GM18508 (cell line): ENCODE results near the gene DPP7.
"Not testable (repeated sequence)": the region's sequence is repeated elsewhere in the genome, so short reads cannot be mapped to it uniquely, and the experiment has no call there.

Source experiments
- ATAC-seq: cut with Tn5 transposase; IDR thresholded peaks from one replicate; pipeline ENCODE4 v1.9.1; 2021; ENCODE audit warnings: moderate number of reproducible peaks; ENCODE audit not compliant: insufficient read depth, unreplicated experiment

DPP7 gene

DNA sequence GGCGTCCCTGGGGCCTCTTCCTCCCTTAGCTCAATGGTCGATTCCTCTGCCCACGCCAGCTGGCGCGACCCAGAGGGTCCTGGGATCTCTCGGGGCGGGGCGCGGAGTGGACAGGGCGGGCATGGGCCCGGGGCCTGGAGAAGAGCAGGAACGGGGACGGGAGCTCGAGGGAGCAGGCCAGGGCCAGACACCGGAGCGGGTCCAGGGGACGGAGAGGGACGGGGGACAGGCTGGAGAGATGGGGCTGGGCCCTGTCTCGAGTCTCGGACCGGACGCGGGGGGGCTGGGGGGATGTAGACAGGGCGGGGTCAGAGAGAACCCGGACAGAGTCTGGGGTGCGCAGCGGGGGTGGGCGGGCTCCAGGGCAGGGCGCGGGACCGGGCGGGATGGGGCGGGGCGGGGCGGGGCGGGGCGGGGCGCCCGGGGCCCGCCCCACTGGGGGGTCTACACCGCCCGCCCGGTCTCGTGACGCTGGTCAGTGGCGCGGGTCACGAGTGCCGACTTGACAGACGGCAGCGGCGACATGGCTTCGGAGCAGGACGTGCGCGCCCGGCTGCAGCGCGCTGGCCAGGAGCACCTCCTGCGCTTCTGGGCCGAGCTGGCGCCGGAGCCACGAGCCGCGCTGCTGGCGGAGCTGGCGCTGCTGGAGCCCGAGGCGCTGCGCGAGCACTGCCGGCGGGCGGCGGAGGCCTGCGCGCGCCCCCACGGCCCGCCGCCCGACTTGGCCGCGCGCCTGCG is 37.4 kb downstream of the DPP7 start, which contains the start of gene UAP1L1:
UAP1L1 (plus strand) TSS at position 508 of the 738 bp plus-strand sequence; CDS start at position 524, 16 bp downstream.
- no peak for ATAC-seq

DNA sequence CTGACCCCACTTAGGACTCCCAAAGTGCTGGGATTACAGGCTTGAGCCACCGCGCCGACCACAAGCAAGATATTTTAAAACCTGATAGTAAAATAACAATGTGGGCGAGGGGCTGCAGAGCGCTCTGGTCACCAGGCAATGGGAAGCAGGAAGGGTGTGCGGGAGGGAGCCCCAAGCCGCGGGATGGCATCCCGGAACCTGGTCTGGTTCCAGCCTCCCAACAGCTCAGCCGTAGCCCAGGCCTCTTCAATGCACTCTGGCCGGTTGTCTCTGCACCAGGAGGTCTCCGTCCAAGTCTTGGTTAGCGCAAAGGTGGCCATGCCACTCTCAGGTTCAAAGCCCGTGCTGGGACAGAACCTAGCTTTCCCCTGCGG is 37.9 kb downstream of the DPP7 start:
- no peak for ATAC-seq

DNA sequence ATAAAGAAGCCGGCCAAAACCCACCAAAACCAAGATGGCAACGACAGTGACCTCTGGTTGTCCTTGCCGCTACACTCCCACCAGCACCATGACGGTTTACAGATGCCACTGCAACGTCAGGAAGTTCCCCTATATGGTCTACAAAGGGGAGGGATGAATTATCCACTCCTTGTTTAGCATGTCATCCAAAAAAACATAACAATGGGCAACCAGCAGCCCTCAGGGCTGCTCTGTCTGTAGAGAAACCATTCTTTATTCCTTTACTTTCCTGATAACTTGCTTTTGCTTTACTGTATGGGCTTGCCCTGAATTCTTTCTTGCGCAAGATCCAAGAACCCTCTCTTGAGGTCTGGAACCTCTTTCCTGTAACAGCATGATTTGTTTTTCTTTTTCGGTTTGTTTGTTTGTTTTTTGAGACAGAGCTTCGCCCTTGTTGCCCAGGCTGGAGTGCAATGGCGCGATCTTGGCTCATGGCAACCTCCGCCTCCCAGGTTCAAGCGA is 39.2 kb downstream of the DPP7 start:
- ATAC-seq = no peak

DNA sequence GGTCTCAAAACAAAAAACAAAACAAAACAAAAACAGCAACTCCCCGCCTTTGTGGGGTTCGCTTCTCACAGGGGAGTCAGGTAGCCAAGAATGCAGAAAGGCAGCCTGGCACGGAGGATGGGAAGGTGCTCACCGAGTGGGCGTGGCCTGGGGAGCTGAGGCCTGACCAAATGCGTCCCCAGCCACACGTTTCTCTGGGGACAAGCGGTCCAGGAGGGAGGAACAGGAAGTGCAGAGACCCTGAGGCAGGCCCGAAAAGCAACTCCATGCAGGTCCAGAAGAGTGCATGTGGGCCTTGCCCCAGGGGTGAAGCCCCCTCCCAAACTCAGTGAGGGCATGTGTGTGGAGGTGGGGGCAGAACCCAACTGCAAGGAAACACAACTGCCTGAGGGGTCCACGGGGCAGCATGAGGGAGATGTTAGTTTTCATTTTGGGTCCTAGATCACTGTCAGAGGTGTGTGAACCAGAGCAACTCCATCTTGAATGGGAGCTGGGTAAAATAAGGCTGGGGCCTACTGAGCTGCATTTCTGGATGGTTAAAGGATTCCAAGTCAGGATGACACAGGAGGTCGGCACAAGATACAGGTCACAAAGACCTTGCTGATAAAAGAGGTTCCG is 39.8 kb downstream of the DPP7 start:
- no peak for ATAC-seq

DNA sequence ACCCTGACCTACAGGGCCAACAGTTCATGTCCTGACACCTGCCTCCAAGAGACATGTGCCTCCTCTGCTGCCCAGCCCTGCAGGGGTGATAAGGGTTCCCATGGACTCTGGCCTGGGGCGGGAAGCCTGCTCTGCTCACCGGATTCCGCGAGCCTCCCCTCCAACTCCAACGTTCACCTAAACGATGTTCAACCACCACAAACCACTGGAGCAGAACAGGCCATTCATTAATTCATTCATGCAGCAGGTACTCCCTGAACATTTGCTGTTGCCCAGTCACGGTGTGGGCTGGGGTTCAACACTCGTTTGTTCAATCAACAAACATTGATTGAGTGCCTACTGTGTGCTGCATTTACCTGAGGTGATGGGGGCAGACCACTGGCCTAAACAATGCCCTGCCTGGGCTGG is 40.5 kb downstream of the DPP7 start:
- no peak for ATAC-seq

DNA sequence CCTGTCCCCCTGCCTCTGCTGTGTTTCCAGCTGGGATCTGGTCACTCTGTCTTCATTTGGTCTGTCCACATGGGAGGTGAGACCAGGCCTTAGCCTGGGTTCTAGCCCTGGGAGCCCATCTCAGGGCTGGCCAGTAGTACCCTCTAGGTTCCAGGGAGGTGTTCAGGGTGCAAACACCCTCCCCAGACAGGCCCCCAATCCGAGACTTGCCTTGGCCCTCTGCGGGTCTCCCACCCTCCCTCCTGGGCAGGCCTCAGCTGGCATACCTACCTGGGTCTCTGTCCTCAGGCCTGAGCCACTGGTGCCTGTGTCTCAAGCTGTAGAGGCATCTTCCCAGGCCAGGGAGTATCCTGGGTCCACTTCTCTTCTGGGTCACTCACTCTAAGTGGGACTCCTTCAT is 43.3 kb downstream of the DPP7 start:
- ATAC-seq = no peak

DNA sequence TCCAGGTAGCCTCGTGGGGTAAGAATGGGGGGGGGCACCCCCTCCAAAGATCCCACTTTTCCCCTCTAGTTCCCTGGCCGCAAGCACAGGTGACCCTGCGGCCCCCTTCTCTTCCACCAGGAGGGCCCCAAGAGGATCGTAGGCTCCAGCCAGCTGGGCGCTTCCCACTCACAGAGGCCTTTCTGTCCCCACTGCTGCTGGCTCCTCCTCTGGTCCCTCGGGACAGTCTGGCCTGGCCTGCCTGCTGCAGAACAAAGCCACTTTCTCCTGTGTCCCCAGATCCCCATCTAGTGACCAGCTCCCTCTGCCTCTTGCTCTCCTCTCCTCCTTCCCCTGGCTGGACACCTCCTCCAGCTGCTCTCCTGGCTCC is 43.6 kb downstream of the DPP7 start:
- ATAC-seq = no peak

DNA sequence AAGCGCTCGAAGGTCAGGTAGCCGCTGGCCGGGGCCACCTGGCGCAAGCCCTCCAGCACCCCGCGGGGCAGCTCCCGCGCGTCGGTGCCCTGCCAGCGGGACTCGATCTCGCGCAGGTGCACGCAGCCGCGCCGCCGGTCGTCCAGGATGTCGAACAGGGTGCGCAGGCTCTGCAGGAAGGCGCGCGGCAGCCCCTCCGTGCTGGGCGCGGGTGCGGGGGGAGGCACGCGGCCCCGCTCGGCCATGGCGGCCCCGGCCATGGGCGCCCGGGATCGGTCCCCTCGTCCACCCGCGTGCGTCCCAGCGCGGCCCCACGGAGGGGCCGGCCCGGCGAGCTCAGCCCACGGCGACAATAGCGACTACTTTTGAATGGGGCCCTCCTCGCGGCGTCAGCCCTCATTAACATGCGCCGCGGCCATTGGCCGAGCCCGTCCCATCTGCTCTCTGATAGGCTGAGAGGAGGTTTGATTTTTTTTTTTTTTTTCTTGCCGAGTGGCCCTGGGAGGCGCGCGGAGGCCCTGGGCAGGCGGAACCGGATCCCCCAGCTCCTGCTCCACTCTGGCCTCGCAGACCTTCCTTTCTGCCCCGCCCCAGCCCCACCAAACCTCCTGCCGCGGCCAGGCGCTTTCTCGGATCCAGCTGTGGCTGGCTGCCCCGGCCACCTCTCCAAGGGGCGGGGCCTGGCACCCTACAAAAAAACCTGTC is 44.2 kb downstream of the DPP7 start, which contains the start of gene SAPCD2:
SAPCD2 (minus strand) TSS at position 357 of the 705 bp plus-strand sequence; CDS start at position 260, 97 bp downstream.
- no peak for ATAC-seq

DNA sequence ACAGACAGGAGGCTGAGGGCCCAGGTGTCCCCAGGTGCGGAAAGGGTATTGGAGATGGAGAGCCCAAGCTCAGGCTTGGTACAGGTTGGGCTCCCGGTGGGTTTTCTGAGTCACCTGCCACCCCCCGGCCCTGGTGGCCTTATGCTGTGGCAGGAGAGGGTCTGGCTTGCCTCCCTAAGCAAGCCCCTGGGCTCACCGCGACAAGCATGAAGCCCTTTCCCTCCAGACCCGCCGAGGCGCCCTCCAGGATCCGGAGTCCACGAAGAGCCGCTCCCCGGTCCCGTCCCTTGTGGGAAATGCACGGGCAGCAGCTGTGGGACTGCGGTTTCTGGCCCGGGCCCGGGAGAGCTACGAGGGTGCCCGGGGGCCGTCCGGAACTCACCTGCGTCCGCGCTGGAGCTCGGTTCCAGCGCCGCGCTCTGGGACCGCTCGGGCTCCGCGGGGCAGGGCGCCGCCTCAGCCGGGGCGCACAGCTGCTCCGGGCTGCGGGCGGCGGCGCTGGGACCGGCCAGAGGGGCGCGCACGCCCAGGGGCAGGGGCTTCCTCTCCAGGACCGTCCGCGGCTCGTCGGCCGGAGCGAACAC is 44.9 kb downstream of the DPP7 start:
- ATAC-seq = no peak

DNA sequence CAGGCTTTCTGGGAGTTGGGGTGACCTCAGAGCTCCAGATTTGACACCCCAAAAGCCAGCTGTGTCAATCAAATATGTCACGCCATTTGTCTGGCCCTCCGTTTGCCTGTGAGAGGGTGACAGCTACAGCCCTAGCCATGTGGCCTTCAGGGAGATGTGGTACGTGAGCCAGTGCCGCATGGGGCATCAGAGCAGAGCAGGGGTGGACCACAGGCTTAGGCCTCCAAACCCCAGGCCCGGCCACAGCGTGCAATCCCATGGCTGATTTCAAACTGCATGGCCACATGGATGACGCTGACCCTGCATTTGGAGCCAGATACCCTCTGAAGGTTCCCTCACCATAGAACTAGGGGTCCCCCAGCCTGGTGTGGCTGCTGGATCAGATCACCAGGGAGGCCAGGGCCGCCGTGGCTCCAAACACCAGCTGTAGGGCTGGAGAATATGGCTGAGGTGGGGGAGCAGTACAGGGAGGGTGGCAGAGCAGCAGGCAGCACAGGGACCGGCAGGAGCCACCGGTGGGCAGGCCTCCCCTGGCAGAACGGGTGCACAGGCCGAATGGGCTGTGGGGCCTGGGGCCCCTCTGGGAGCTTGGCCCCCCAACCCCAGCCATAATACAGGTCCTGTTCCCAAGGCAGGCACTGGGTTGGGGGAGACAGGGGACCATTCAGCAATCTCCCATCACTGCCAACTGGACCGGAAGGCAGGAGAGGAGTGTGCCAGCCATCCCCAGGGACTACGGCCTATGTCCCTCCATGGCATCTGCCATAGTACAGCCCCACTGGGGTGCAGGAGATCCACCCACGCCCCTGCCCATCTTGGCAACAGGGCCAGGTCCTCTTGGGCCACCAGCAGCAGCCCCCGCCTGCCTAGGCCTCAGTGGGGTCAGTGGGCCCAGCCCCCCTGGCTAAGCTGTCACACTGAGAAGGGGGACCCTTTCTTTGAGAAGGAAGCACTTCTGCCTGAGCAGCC is 45.7 kb downstream of the DPP7 start:
- ATAC-seq = no peak

DNA sequence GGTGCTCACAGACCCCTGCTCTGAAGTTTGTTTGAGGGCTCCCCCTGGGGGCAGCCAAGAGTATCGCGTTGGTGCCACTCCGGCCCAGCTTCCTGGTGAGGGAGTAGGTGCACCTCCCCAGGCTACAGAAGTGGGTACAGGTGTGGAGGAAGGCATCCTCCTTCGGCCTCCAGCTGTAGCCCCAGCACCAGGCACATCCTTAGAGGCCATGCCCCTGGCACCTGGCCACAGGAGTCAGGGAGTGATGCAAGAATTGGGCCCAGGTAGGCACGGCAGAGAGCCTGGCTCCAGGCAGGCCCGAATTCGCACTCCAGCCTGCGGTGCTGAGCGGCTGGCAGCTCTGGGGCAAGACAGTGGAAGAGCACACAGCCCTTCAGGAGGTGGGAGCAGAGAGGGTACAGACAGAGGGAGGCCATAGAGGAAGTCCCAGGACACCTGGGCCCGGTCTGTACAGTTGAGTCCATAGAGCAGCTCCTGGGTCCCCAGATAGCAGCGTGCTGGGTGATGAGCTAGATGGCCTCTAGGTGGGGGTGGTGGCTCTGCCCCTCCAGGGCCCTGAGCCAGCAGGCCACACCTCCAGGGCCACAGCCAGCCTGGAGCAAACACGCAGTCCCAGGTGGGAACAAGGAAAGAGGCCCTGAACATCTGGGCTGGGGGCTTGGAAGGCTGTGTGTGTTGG is 46.5 kb downstream of the DPP7 start:
- ATAC-seq = no peak

DNA sequence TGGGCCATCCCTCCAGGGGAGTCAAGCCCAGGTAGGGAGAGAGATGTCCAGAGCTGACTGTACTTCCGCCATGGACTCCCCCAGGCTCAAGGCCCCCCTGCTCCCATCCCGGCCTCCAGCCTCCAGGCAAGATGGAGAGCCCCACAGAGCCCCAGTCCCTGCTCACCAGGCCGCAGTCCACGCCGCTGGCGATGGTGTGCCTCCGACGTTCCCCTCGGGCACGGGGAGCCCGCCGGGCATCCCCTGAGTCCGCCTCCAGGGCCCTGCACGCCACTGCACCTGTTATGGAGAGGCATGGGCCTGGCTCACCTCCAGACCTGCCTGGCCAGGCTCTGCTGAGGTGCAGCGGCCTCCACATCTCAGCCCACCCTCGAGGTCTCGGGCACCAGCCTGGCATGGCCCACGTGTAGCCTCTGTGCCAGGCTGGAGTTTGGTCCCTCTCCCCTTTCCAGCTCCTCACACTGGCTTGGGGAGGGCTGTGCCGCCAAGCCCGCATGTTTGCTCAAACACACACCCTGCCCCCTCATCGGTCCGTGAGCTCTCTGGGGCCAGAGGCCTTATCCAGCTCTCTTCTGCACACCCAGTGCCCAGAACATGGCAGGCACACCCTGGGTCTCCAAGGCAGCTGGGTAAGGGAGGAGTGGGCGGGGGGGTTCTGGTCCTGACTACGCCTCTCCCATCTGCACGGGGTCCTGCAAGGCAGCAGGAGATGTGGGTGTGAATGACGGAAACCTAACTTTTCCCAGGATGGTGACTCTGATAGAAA is 48.3 kb downstream of the DPP7 start:
- ATAC-seq = no peak

DNA sequence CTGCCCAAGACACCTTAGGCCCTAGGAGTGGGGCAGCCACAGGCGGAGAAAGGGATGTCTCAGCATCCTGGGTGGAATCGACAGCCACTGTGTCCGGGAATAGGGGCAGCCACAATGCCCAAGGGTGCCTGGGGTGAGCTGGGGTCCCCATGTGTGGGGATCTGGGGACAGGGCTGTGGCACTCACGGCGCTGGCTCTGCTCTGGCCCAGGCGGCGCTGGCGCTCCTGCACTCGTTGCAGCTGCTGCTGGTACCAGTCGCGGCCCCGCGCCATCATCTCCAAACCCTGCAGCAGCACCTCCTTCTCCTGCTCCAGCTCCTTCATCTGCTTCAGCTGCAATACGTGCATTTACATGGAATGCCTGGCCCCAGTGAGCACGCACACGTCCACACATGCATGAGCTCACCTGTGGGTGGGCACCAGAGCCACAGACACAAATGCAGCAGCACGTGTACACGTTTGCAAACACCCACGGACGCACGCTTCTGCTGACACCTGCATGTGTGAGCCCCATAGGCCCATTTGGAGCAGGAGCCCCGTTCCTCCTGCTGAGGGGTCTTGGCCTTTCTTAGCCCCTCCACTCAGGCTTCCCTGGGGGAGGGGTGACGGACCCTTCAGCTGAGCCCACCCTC is 49.1 kb downstream of the DPP7 start:
- ATAC-seq = no peak

DNA sequence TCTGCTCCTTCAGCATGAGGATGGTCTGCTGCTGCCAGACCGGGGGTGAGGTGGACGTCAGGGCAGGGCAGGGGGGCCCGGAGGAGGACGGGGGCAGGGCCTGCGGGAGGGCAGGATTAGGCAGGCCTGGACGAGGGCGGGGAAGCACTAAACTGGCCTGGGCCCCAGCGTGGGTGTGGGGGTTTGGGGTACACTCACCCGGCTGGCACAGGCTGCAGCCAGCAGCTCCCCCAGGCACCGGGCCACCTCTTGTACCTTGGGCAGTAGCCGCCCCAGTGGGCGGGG is 49.7 kb downstream of the DPP7 start:
- no peak for ATAC-seq

DNA sequence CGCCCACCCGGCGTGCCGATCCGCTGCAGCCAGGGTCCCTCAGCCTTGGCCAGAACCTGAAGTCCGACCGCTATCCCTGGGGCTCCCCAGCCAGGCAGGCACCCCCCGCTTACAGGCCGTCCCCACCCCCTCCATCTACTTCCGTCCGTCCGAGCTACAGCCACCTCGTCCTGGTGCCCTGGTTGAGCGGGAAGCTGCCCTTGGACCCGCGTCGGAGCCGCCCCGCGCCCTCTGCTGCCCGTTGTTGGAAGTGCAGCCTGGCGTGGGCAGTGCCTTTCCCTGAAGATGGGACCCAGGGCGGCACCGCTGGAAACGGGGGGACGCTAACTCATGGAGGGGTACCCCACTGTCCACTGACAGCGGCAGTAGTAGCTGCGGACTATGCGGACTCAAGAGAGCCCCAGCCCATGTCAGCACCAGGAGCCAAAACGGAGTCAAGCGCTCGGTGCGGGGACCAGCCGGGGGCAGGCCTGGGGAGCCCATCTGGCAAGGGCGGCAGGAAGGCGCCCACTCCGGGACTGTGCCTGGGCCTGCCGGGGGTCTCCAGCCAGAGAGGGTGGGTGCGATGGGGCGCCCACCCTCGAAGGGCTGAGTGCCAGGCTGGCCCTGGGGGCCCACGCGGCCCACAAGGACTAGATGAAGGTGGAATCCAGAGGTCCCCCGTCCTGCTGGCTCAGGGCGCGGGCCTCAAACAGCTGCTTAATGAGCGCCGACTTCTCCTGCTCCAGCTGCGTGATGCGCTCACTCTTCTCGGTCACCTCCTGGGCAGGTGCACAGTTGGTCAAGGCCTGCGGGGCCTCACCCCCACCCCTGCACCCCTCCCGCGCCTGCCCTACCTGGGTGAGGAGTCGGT is 50.3 kb downstream of the DPP7 start:
- ATAC-seq = no peak

DNA sequence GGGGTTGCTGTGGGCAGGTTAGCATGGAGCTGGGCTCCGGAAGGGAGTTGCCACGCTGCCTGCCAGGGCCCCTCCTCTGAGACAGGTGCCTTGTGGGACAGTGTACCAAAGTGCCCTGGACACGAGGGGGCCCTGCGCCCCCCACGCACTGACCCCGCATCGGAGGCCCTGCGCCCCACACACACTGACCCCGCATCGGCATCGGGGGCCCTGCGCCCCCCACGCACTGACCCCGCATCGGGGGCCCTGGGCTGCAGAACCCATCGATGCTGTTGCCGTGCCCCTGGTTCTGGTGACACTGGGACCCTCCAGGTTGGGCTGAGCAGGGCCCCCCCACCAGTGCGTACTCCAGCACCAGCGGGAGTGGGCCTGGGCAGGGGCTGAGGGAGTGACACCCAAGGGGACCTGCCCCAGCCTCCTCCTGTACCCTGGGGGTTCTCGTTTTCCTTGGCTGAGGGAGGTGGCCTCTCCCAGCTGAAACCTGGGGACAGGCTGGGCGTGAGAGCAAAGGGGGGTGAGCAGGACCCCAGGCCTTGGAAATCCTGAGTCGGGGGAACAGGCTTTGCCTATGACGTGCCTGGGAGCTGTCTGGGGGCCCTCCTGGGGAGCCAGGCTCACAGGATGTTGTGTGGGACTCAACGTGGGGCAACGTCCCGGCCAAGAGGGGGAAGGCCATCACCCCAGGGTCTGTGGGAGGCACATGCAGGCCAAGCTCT is 51.1 kb downstream of the DPP7 start:
- no peak for ATAC-seq

DNA sequence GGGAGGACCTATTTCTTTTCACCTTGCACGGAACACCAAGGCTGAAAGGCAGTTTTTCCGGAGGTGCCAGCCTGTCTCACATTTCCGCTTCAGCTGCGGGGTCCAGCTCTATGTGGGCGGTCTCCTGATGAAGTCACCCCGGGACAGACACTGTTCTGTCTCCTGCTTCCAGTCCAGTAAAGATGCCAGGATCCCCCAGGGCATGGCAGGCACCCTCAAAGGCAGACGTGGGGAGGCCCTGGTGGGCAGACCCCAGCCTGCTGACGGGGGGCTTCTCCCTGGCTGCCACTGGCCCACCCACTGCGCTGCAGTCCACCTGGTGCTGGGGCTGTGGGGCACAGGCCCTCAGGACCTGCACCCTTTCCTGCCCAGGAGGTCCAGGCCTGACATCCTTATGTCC is 51.7 kb downstream of the DPP7 start:
- not testable (repeated sequence) for ATAC-seq
